Ovary (tissue), 9 donors: ENCODE results near the gene KRT86. TPM values are rescaled to one million over a fixed set of nuclear protein-coding genes. Genes with fewer than 3 reads are reported as not detected.

ENCODE experiments used
- DNase-seq, 5 donors: peaks; one replicate each; pipeline ENCODE4 v3.0.0-alpha.2; 2019 to 2020
- H3K27ac ChIP-seq, 2 donors: fragments of 200-600 bp; one replicate each; pipeline versions ENCODE4 v1.5.1 to v1.8.0; 2019 to 2022
- H3K27me3 ChIP-seq: fragments of 200-600 bp; one replicate; pipeline ENCODE4 v1.8.0; 2022
- H3K36me3 ChIP-seq: fragments of 200-600 bp; sonication (generic); one replicate; pipeline ENCODE4 v1.5.1; 2019
- H3K4me1 ChIP-seq: one replicate; pipeline ENCODE4 v1.8.1; 2013; ENCODE audit warnings: mild to moderate bottlenecking, moderate library complexity; ENCODE audit not compliant: insufficient read depth
- H3K4me3 ChIP-seq: fragments of 200-600 bp; sonication (generic); one replicate; pipeline ENCODE4 v1.5.1; 2017
- H3K9me3 ChIP-seq, 2 donors: fragments of 200-600 bp in 1 of 2; sonication (generic) in 1 of 2; one replicate each; pipeline versions ENCODE4 v1.5.1 to v1.8.1; 2013 to 2019; ENCODE audit warnings: mild to moderate bottlenecking in 1 of 2, moderate library complexity in 1 of 2
- CTCF ChIP-seq, 3 donors: fragments of 450-650 bp in 2 of 3; fragments of 200-600 bp in 1 of 3; IDR thresholded peaks; one replicate each; pipeline versions ENCODE4 v1.5.1 to v1.8.0; 2016 to 2022; ENCODE audit warnings: antibody characterized with exemption in 3 of 3, mild to moderate bottlenecking in 1 of 3
- EP300 ChIP-seq: sonication (generic); formaldehyde crosslinking; IDR thresholded peaks from one replicate; pipeline ENCODE4 v1.6.1; 2017; ENCODE audit warnings: antibody characterized with exemption
- POLR2A ChIP-seq: fragments of 450-650 bp; IDR thresholded peaks from one replicate; pipeline ENCODE4 v1.6.1; 2017; ENCODE audit warnings: antibody characterized with exemption, mild to moderate bottlenecking, moderate library complexity
- WGBS, 3 donors: extraction: QIAGEN DNeasy Blood & Tissue Kit in 1 of 3; methylation state at CpG; one replicate each; pipeline versions ENCODE4 v1.1.5 to v1.1.7; 2013 to 2017; 5-methylcytosine and 5-hydroxymethylcytosine counted together
- intact Hi-C, 4 donors: fragments of 100-400 bp; cut with DNase I; formaldehyde crosslinking; loops; one replicate each; pipeline versions ENCODE4 v1.11.0 to v1.15.1; 2022 to 2023
- polyA plus RNA-seq, 2 donors: library from polyadenylated mRNA; stranded (reverse); fragments of 200-250 nt in 1 of 2; fragments of 350-450 nt in 1 of 2; fragmentation: Illumina TruSeq in 1 of 2; extraction: RNeasy Lipid Tissue Mini Kit (QIAGEN cat#74804) in 1 of 2; gene quantifications; one replicate each; pipeline ENCODE4 v1.2.3, GENCODE V29; 2013 to 2014
- total RNA-seq, 7 donors: library from RNA; depleted of rRNA in 2 of 7; stranded (reverse); fragments of >200 nt in 2 of 7; fragmentation: NEBNext Ultra II Directional in 3 of 7; extraction: Animal tissue kit (Norgen Biotek cat#: 25700) in 3 of 7; gene quantifications; one replicate each; pipeline versions ENCODE4 v1.1.0 to v1.2.4, GENCODE V29; 2016 to 2023
- donor health status: DM: no; HTN: no; CAD: no; lungs with moderate emphysema.
- donor health status: DM: no; HTN: no; CAD: no.
- donor health status: Bipolar disorder and iron deficiency.
- donor health status: DM: yes; HTN: yes; CAD: no.
- donor health status: DM: no; HTN: no; CAD: no.
- donor health status: DM: yes; HTN: yes; CAD: no.

The KRT86 gene
- total and polyA plus RNA-seq, 9 donors: 0.69 TPM; not detected in 8

- H3K9me3 ChIP-seq: peaks cover 0 to 5% of the 10 kb centered on the region in 2 donors
- intact Hi-C loops: no loop called here
- H3K36me3 ChIP-seq: no peaks in the 10 kb centered on the region
- H3K27ac ChIP-seq: no peak overlapping the region
- H3K4me3 ChIP-seq: no peak overlapping the region
- TF ChIP-seq CTCF (IDR thresholded peaks at IDR 0.05): no peak
- TF ChIP-seq POLR2A: no peak
- TF ChIP-seq EP300: no peak
- H3K4me1 ChIP-seq: no peaks in the 10 kb centered on the region
- WGBS, 3 donors: 84 to 92% (median 85%) methylated on average over 3 of the region's 3 CpGs
- H3K27me3 ChIP-seq: no peaks in the 10 kb centered on the region
- DNase-seq: no peak
These were observed 57.4 kb downstream of the KRT86 start for GRCh38 chr12:52331833-52332232.

- TF ChIP-seq EP300: no peak
- no peak for TF ChIP-seq CTCF (IDR thresholded peaks at IDR 0.05)
- TF ChIP-seq POLR2A: no peak
These were observed 57.9 kb downstream of the KRT86 start for GRCh38 chr12:52332381-52332780.

GRCh38 chr12:52333321-52333720 lies 58.9 kb downstream of the KRT86 start:
- intact Hi-C loops: no loop called here
- no peaks in the 10 kb centered on the region for H3K4me1 ChIP-seq
- peaks cover 0 to 5% of the 10 kb centered on the region in 2 donors for H3K9me3 ChIP-seq
- H3K27me3 ChIP-seq: no peaks in the 10 kb centered on the region
- TF ChIP-seq CTCF (IDR thresholded peaks at IDR 0.05) (no peak), POLR2A (no peak)
- 50 to 65% (median 61%) methylated on average over 3 of the region's 3 CpGs for WGBS, 3 donors
- no peak for DNase-seq
- H3K27ac ChIP-seq: no peak overlapping the region
- H3K4me3 ChIP-seq: no peak overlapping the region
- no peaks in the 10 kb centered on the region for H3K36me3 ChIP-seq

More at GRCh38 chr12:52332381-52332780, 57.9 kb downstream of the KRT86 start:
- Histone ChIP-seq H3K36me3 (no peaks in the 10 kb centered on the region), H3K27me3 (no peaks in the 10 kb centered on the region), H3K27ac (no peak overlapping the region), H3K9me3 (peaks cover 0 to 5% of the 10 kb centered on the region in 2 donors), H3K4me3 (no peak overlapping the region), H3K4me1 (no peaks in the 10 kb centered on the region)
- no peak for DNase-seq
- intact Hi-C loops: no loop called here
- 90 to 94% (median 90%) methylated on average over 1 of the region's 1 CpG for WGBS, 3 donors

- WGBS, 3 donors: 40 to 56% (median 55%) methylated on average over 3 of the region's 3 CpGs
- no peak overlapping the region for H3K4me3 ChIP-seq
These were observed 59.7 kb downstream of the KRT86 start for GRCh38 chr12:52334185-52334584.

More at GRCh38 chr12:52334185-52334584, 59.7 kb downstream of the KRT86 start:
- Histone ChIP-seq H3K27ac (no peak overlapping the region), H3K36me3 (no peaks in the 10 kb centered on the region), H3K4me1 (no peaks in the 10 kb centered on the region), H3K27me3 (no peaks in the 10 kb centered on the region), H3K9me3 (peaks cover 0 to 5% of the 10 kb centered on the region in 2 donors)
- TF ChIP-seq EP300: no peak
- no peak for TF ChIP-seq CTCF (IDR thresholded peaks at IDR 0.05)
- TF ChIP-seq POLR2A: no peak
- intact Hi-C loops: no loop called here
- no peak for DNase-seq
